Activated naive CD8-positive, alpha-beta T cell treated with anti-CD3 and anti-CD28 coated beads, Interleukin-2, amount 50 U/mL, for 24 hours (primary cell): ENCODE measurements around the gene GOT2.
A peak's percentile ranks its signal among the peaks of the same experiment; 100 is the strongest.
"Not testable (repeated sequence)": the region's sequence is repeated elsewhere in the genome, so short reads cannot be mapped to it uniquely, and the experiment has no call there.

Experiments used
- ATAC-seq: fragments of 150-1000 bp; cut with Tn5 transposase; one replicate; pipeline ENCODE4 v1.10.0; 2021
- DNase-seq: peaks from one replicate; pipeline ENCODE4 v3.0.0; 2021
- H3K27ac Mint-ChIP-seq: one replicate; pipeline ENCODE4 v1.8.0; 2021; ENCODE audit warnings: mild to moderate bottlenecking, mixed read lengths
- H3K27me3 Mint-ChIP-seq: one replicate; pipeline ENCODE4 v1.8.0; 2021; ENCODE audit warnings: mixed read lengths
- H3K36me3 Mint-ChIP-seq: one replicate; pipeline ENCODE4 v1.8.0; 2021; ENCODE audit warnings: low read depth, mixed read lengths
- H3K4me1 Mint-ChIP-seq: one replicate; pipeline ENCODE4 v1.8.0; 2021; ENCODE audit warnings: mixed read lengths
- H3K4me3 Mint-ChIP-seq: one replicate; pipeline ENCODE4 v1.8.0; 2021; ENCODE audit warnings: mild to moderate bottlenecking, moderate library complexity, mixed read lengths
- H3K9me3 Mint-ChIP-seq: one replicate; pipeline ENCODE4 v1.8.0; 2021; ENCODE audit warnings: mixed read lengths

Gene GOT2

GRCh38 chr16:58733248-58733670, 857 bp downstream of the GOT2 start:
- Mint-ChIP-seq H3K4me1 (peaks cover 41% of the 10 kb centered on the region), H3K9me3 (no peaks in the 10 kb centered on the region), H3K27ac (peak overlapping the region; percentile 90), H3K36me3 (peaks cover 25% of the 10 kb centered on the region), H3K4me3 (peak overlapping the region; percentile 100), H3K27me3 (no peaks in the 10 kb centered on the region)
- no peak for DNase-seq
- no peak for ATAC-seq

DNA sequence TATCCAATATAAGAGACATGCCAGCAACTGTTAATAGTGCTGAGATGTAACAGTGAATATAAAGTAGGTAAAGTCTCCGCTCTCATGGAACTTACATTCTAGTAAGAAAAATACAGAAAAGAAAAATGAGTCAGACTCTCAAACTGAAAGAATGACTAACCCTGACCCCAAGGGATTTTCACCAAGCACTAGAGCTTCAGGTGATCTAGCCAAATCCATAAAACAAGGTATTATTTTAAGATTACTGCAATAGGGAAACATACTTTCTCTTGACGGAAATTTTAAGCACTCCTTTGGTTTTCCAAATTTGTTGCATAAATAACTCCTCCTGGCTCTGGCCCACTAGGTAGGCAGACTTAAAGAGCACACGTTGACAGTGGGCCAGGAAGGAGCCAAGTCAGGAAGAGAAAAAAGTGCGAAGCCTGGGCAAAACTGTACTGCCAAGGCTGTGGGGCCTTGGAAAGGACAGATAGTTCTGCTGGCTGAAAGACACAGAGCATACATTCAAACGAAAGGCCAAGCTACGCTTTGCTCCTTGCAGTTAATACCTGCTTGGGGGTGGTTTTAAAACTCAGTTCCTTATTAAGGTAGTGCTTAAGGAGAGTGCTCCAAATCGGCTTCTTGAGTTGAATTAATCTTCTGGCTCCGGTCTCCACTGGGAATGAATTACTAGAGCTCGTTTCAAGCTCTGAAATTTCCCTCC, 1.4 kb downstream of the GOT2 start:
- H3K4me3 Mint-ChIP-seq, result peak overlapping the region; percentile 100
- peaks cover 28% of the 10 kb centered on the region for H3K36me3 Mint-ChIP-seq
- H3K4me1 Mint-ChIP-seq, result peaks cover 41% of the 10 kb centered on the region
- peak; percentile 71 for ATAC-seq
- no peaks in the 10 kb centered on the region for H3K27me3 Mint-ChIP-seq
- no peaks in the 10 kb centered on the region for H3K9me3 Mint-ChIP-seq
- H3K27ac Mint-ChIP-seq, result peak overlapping the region; percentile 90
- DNase-seq, result no peak

GRCh38 chr16:58730724-58731370, 3.3 kb downstream of the GOT2 start:
- H3K4me3 Mint-ChIP-seq, result no peak overlapping the region
- no peaks in the 10 kb centered on the region for H3K9me3 Mint-ChIP-seq
- H3K27ac Mint-ChIP-seq, result no peak overlapping the region
- no peaks in the 10 kb centered on the region for H3K27me3 Mint-ChIP-seq
- ATAC-seq (no peak), DNase-seq (no peak)
- peaks cover 28% of the 10 kb centered on the region for H3K36me3 Mint-ChIP-seq
- peaks cover 41% of the 10 kb centered on the region for H3K4me1 Mint-ChIP-seq

DNA sequence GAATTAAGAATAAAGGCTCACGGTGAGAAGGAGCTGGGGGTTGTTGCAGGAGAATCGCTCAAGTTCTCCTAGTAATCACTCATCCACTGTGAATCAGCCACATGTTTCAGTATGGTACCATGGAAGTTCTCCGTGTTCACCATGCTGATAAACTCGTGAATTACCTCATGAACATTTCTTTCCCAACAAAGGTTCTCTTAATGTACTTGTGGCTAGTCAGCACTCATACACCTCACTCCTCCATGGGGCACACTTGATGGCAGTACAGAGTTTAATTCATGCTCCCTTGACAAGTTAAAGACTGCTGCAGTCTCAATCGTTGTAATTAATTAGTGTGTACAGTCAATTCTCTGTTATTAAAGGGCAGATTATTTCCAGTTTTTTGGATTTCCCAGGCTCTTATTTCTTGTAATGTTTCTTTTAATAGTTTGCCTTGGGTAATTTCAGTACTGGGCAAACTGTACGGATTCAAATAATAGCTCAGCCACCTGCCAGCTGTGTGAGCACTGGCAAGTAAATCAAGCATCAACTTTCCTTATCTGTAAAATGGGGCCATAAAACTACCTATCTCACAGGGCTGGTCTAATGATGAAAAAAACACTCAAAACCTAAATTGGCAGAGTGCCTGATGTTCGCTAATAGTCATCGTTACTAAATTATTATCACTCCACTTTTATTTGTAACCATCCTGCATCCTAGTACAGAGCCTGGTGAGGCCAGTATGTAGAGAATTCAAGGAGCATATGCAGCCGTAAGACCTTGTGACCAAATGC, 6.1 kb downstream of the GOT2 start:
- Mint-ChIP-seq H3K36me3 (peaks cover 28% of the 10 kb centered on the region), H3K4me3 (no peak overlapping the region)

DNA sequence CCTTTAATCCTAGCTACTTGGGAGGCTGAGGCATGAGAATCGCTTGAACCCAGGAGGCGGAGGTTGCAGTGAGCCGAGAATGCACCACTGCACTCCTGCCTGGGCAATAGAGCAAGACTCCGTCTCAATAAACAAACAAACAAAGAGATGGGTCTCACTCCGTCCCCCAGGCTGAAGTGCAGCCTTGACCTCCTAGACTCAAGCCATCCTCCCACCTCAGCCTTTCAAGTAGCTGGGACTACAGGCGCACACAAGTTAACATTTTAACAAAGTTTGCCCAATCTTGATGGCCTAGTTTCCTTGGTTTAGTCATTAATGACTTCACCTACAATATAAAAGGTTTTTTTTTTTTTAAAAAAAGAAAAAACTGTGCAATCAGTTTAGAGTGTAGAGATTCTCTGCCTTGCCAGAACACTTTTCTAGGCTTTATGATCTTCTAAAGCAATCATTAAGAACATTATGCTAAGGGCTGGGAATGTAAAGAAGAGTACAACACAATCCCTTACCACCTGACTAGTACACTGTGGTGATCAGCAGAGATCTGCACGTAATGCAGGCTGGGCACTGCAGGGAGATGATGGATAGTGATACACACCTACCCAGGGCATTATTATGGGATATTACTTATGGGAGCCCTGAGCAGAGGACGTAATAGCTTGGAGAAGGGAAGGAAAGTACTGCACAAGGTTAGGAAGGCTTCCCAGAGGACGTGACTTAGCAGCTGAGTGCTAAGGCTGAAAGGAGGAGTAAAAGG, 6.9 kb downstream of the GOT2 start:
- DNase-seq (no peak), ATAC-seq (no peak)
- Mint-ChIP-seq H3K4me3 (no peak overlapping the region), H3K36me3 (peaks cover 25% of the 10 kb centered on the region), H3K4me1 (peaks cover 24% of the 10 kb centered on the region), H3K9me3 (no peaks in the 10 kb centered on the region), H3K27me3 (no peaks in the 10 kb centered on the region), H3K27ac (no peak overlapping the region)

More for the DNA sequence above, 6.1 kb downstream of the GOT2 start:
- ATAC-seq, result no peak
- H3K27ac Mint-ChIP-seq, result no peak overlapping the region
- H3K27me3 Mint-ChIP-seq, result no peaks in the 10 kb centered on the region
- H3K9me3 Mint-ChIP-seq, result no peaks in the 10 kb centered on the region
- H3K4me1 Mint-ChIP-seq, result peaks cover 32% of the 10 kb centered on the region
- DNase-seq, result no peak

GRCh38 chr16:58723109-58723508, 11.0 kb downstream of the GOT2 start:
- Mint-ChIP-seq H3K27me3 (no peaks in the 10 kb centered on the region), H3K9me3 (no peaks in the 10 kb centered on the region), H3K4me1 (no peaks in the 10 kb centered on the region), H3K4me3 (no peak overlapping the region), H3K27ac (no peak overlapping the region), H3K36me3 (peaks cover 24% of the 10 kb centered on the region)
- DNase-seq (no peak), ATAC-seq (no peak)

- Mint-ChIP-seq H3K4me3 (no peak overlapping the region), H3K9me3 (no peaks in the 10 kb centered on the region), H3K36me3 (peaks cover 55% of the 10 kb centered on the region), H3K27ac (no peak overlapping the region), H3K27me3 (no peaks in the 10 kb centered on the region), H3K4me1 (no peaks in the 10 kb centered on the region)
- ATAC-seq, result no peak
- no peak for DNase-seq
Observed at GRCh38 chr16:58717994-58718393, 16.1 kb downstream of the GOT2 start.

- Mint-ChIP-seq H3K36me3 (peaks cover 64% of the 10 kb centered on the region), H3K27ac (no peak overlapping the region), H3K4me1 (no peaks in the 10 kb centered on the region), H3K27me3 (no peaks in the 10 kb centered on the region), H3K9me3 (no peaks in the 10 kb centered on the region), H3K4me3 (no peak overlapping the region)
- DNase-seq, result no peak
- no peak for ATAC-seq
Observed at GRCh38 chr16:58716468-58716867, 17.6 kb downstream of the GOT2 start.

GRCh38 chr16:58713742-58714141, 20.4 kb downstream of the GOT2 start:
- H3K4me1 Mint-ChIP-seq, result no peaks in the 10 kb centered on the region
- H3K36me3 Mint-ChIP-seq, result peaks cover 66% of the 10 kb centered on the region
- no peaks in the 10 kb centered on the region for H3K9me3 Mint-ChIP-seq
- no peak overlapping the region for H3K27ac Mint-ChIP-seq
- DNase-seq (no peak), ATAC-seq (no peak)
- no peaks in the 10 kb centered on the region for H3K27me3 Mint-ChIP-seq
- no peak overlapping the region for H3K4me3 Mint-ChIP-seq

DNA sequence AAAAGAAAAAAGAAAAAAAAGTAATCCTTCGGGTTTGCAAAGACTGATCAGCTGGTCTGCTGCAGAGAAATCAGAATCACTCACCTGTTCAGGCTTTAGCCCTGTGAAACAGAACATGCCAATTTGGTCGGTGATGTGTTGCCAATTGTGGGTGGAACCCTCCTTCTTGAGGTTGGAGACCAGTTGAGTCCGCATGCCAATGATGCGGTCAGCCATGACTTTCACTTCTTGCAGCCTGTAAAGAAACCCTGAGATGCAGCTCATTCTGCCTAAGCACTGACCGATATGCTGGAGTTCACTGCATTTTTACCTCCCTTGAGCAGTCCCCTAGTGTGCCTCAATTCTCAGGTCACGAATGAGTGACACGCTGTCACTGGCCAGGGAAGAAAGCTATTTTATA, 24.8 kb downstream of the GOT2 start:
- Mint-ChIP-seq H3K4me1 (no peaks in the 10 kb centered on the region), H3K4me3 (no peak overlapping the region), H3K9me3 (no peaks in the 10 kb centered on the region), H3K36me3 (peaks cover 65% of the 10 kb centered on the region), H3K27me3 (no peaks in the 10 kb centered on the region), H3K27ac (no peak overlapping the region)
- ATAC-seq (no peak), DNase-seq (no peak)

DNA sequence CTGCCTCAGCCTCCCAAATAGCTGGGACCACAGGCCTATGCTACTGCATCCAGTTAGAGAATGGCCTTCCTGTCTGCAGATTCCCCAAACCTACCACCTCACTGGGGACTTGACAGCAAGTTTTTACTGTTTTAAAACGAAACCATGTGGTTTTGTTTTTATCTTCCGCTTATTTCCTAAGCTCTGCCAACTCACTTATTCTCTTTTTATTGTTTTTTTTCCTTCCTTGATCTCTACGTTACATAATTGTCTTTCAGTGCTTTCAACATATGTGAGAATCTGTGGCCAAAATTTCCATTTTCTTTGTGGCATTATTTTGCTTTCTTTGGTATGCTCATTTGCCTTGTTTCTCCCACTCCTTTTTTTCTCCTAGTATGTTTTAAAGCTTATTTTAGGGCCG, 35.0 kb downstream of the GOT2 start:
- no peaks in the 10 kb centered on the region for H3K9me3 Mint-ChIP-seq
- peaks cover 2% of the 10 kb centered on the region for H3K36me3 Mint-ChIP-seq
- no peak overlapping the region for H3K4me3 Mint-ChIP-seq
- ATAC-seq (peak; percentile 33), DNase-seq (no peak)
- H3K27me3 Mint-ChIP-seq, result no peaks in the 10 kb centered on the region
- H3K4me1 Mint-ChIP-seq, result peaks cover 3% of the 10 kb centered on the region
- H3K27ac Mint-ChIP-seq, result no peak overlapping the region

GRCh38 chr16:58695368-58695767, 38.7 kb downstream of the GOT2 start:
- ATAC-seq, result no peak
- Mint-ChIP-seq H3K36me3 (peaks cover 2% of the 10 kb centered on the region), H3K27ac (no peak overlapping the region), H3K4me3 (no peak overlapping the region), H3K27me3 (peaks cover 2% of the 10 kb centered on the region), H3K9me3 (peaks cover 9% of the 10 kb centered on the region), H3K4me1 (peaks cover 3% of the 10 kb centered on the region)
- DNase-seq, result no peak

- H3K27me3 Mint-ChIP-seq, result peaks cover 6% of the 10 kb centered on the region
- H3K4me1 Mint-ChIP-seq, result no peaks in the 10 kb centered on the region
- no peak overlapping the region for H3K27ac Mint-ChIP-seq
- H3K4me3 Mint-ChIP-seq, result no peak overlapping the region
- DNase-seq (no peak), ATAC-seq (no peak)
- H3K36me3 Mint-ChIP-seq, result peaks cover 2% of the 10 kb centered on the region
- peaks cover 9% of the 10 kb centered on the region for H3K9me3 Mint-ChIP-seq
Observed at GRCh38 chr16:58692450-58692849, 41.7 kb downstream of the GOT2 start.

DNA sequence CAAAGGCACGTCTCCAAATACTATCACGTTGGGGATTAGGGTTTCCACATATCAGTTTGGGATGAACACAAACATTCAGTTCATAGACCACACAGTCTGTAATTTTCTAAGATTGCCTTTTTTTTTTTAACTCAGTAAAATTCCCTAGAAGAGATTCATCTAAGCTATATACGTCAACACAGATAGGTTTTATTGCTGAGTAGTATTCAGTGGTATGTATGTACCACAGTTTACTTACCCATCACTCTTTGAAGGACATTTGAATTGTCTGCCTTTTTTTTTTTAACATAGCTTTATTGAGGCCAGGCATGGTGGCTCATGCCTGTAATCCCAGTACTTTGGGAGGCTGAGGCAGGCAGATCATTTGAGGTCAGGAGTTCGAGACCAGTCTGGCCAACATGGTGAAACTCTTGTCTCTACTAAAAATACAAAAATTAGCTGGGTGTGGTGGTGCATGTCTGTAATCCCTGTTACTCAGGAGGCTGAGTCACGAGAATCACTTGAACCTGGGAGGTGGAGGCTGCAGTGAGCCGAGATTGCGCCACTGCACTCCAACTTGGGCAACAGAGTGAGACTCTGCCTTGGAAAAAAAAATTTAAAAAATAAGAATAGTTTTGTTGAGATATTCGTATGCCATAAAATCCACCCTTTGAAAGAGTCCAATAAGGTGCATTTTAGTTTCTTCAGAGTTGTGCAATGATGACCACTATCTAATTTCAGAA, 47.0 kb downstream of the GOT2 start:
- H3K4me1 Mint-ChIP-seq, result peaks cover 15% of the 10 kb centered on the region
- not testable (repeated sequence) for H3K27ac Mint-ChIP-seq, H3K4me3 Mint-ChIP-seq, H3K27me3 Mint-ChIP-seq, H3K36me3 Mint-ChIP-seq, H3K9me3 Mint-ChIP-seq, DNase-seq, ATAC-seq
